HCT116 (cell line): ENCODE results near the gene TAF11.

Source experiments
- TF ChIP-seq, protein P1 (sequence below): IDR thresholded peaks from 2 replicates; pipeline ENCODE4 v1.6.1; 2011; ENCODE audit warnings: mild to moderate bottlenecking, low read length, moderate library complexity; ENCODE audit not compliant: insufficient replicate concordance; ENCODE audit errors: extremely low read depth
- TF ChIP-seq, protein P2 (sequence below), 3 experiments: fragments of 200-600 bp in 1 of 3; sonication (generic) in 1 of 3; IDR thresholded peaks in 2 of 3; conservative IDR thresholded peaks in 1 of 3; 2 replicates each; pipeline ENCODE4 v1.5.1; 2012 to 2017; ENCODE audit warnings: low read depth in 2 of 3, low read length in 2 of 3, antibody characterized with exemption in 1 of 3, borderline replicate concordance in 1 of 3, control low read depth in 1 of 3, mild to moderate bottlenecking in 1 of 3, mixed read lengths in 1 of 3, mixed run types in 1 of 3, moderate library complexity in 1 of 3; ENCODE audit not compliant: insufficient read depth in 1 of 3

DNA sequence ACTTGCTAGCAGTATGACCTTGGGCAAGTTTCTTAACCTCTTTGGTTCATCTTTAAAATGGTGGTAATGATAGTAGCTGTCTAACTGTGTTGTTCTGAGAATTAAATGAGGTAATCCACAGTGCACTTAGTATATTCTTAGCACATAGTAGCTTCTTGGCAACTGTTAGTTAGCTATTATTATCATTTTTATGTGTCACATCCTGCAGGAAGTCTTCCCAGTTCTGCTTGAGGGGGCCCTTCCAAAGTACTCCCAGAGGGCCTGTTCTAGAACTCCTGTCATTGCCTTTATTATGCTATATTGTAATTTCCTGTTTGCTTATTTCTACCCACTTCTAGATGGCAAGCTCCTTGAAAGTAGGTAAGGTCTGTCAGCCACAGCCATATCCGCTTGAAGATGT, 31.8 kb upstream of the TAF11 start:
- TF ChIP-seq, protein P1, sequence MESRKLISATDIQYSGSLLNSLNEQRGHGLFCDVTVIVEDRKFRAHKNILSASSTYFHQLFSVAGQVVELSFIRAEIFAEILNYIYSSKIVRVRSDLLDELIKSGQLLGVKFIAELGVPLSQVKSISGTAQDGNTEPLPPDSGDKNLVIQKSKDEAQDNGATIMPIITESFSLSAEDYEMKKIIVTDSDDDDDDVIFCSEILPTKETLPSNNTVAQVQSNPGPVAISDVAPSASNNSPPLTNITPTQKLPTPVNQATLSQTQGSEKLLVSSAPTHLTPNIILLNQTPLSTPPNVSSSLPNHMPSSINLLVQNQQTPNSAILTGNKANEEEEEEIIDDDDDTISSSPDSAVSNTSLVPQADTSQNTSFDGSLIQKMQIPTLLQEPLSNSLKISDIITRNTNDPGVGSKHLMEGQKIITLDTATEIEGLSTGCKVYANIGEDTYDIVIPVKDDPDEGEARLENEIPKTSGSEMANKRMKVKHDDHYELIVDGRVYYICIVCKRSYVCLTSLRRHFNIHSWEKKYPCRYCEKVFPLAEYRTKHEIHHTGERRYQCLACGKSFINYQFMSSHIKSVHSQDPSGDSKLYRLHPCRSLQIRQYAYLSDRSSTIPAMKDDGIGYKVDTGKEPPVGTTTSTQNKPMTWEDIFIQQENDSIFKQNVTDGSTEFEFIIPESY = no peak
- TF ChIP-seq, protein P2, sequence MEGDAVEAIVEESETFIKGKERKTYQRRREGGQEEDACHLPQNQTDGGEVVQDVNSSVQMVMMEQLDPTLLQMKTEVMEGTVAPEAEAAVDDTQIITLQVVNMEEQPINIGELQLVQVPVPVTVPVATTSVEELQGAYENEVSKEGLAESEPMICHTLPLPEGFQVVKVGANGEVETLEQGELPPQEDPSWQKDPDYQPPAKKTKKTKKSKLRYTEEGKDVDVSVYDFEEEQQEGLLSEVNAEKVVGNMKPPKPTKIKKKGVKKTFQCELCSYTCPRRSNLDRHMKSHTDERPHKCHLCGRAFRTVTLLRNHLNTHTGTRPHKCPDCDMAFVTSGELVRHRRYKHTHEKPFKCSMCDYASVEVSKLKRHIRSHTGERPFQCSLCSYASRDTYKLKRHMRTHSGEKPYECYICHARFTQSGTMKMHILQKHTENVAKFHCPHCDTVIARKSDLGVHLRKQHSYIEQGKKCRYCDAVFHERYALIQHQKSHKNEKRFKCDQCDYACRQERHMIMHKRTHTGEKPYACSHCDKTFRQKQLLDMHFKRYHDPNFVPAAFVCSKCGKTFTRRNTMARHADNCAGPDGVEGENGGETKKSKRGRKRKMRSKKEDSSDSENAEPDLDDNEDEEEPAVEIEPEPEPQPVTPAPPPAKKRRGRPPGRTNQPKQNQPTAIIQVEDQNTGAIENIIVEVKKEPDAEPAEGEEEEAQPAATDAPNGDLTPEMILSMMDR (IDR thresholded peaks at IDR 0.05 in 2 of 3, conservative IDR thresholded peaks at IDR 0.05 in 1 of 3; ENCODE audit: borderline replicate concordance in 1 of 3, insufficient read depth in 1 of 3, low read depth in 2 of 3, low read length in 2 of 3) = no peak
